WERI-Rb-1 (cell line): ENCODE measurements around the gene TBC1D16.

Experiments used
- DNase-seq: peaks from one replicate; pipeline ENCODE4 v3.0.0-alpha.2; 2020
- H3K27ac ChIP-seq: fragments of 250-450 bp; sonication (Bioruptor Pico); 2 replicates; pipeline ENCODE4 v1.5.1; 2020; ENCODE audit warnings: mild to moderate bottlenecking, moderate library complexity
- H3K27me3 ChIP-seq: fragments of 250-450 bp; sonication (Bioruptor Pico); 2 replicates; pipeline ENCODE4 v1.5.1; 2021; ENCODE audit warnings: mild to moderate bottlenecking, low read depth, moderate library complexity; ENCODE audit not compliant: insufficient read depth, severe bottlenecking
- H3K36me3 ChIP-seq: fragments of 250-450 bp; sonication (Bioruptor Pico); 2 replicates; pipeline ENCODE4 v1.5.1; 2020; ENCODE audit warnings: mild to moderate bottlenecking, moderate library complexity
- H3K4me3 ChIP-seq: 2 replicates; pipeline ENCODE4 v1.5.1; 2011; ENCODE audit warnings: low read depth, mild to moderate bottlenecking, control low read depth, low read length
- H3K9me3 ChIP-seq: fragments of 250-450 bp; sonication (Bioruptor Pico); 2 replicates; pipeline ENCODE4 v1.5.1; 2021; ENCODE audit warnings: mild to moderate bottlenecking, moderate library complexity; ENCODE audit not compliant: severe bottlenecking
- TF ChIP-seq, protein P1 (sequence below): IDR thresholded peaks from 2 replicates; pipeline ENCODE4 v1.5.1; 2011; ENCODE audit warnings: low read depth, mild to moderate bottlenecking, control low read depth, inconsistent platforms, low read length

The TBC1D16 gene

DNA sequence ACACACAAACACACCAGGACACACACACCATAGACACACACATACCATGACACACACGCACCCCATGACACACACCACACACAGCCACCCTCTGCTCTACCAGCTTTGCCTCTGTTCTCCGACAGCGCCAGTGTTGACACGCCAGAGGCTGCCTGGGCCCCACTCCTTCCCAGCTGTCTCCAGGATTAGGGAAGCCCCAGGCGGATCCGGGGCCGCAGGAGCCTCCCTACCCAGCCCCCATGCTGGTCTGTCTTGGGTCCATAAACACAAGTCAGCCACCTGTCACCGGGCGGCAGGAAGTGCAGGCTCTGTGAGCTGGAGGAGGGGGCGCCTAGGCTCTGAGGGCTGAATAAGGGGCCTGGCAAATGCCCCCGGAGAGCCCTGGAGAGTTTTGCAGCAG, 10.5 kb downstream of the TBC1D16 start:
- Histone ChIP-seq H3K4me3 (peak overlapping the region; percentile 30), H3K9me3 (no peaks in the 10 kb centered on the region), H3K27ac (peak overlapping the region; percentile 93), H3K27me3 (no peaks in the 10 kb centered on the region), H3K36me3 (peaks cover 36% of the 10 kb centered on the region)
- peak; percentile 100 for DNase-seq
- TF ChIP-seq, protein P1, sequence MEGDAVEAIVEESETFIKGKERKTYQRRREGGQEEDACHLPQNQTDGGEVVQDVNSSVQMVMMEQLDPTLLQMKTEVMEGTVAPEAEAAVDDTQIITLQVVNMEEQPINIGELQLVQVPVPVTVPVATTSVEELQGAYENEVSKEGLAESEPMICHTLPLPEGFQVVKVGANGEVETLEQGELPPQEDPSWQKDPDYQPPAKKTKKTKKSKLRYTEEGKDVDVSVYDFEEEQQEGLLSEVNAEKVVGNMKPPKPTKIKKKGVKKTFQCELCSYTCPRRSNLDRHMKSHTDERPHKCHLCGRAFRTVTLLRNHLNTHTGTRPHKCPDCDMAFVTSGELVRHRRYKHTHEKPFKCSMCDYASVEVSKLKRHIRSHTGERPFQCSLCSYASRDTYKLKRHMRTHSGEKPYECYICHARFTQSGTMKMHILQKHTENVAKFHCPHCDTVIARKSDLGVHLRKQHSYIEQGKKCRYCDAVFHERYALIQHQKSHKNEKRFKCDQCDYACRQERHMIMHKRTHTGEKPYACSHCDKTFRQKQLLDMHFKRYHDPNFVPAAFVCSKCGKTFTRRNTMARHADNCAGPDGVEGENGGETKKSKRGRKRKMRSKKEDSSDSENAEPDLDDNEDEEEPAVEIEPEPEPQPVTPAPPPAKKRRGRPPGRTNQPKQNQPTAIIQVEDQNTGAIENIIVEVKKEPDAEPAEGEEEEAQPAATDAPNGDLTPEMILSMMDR: 0 out of 2 replicates have a peak, but pooled peaks have one; percentile 19

DNA sequence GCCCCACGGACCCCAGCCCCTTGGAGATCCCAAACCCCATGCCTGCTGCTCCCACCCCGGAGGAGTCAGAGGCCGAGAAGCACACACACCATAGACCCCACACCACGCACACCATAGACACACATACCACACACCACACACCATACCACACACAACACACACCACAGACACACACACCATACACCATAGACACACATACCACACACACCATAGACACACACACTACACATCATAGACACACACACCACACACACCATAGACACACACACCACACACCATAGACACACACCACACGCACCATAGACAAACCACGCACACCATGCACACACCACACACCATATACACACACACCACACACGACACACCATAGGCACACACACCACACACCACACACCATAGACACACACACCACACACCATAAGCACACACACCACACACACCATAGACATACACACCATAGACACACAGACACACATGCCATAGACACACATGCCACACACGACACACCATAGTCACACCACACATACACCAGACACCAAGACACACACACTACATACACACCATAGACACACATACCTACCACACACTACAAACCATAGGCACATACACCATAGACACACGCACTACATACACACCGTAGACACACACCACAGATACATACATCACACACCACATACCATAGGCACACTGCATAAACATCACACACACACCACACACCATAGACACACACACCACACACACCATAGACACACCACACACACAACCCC, 11.3 kb downstream of the TBC1D16 start:
- TF ChIP-seq, protein P1: no peak
- peak overlapping the region; percentile 30 for H3K4me3 ChIP-seq
- DNase-seq: no peak
- H3K36me3 ChIP-seq: peaks cover 33% of the 10 kb centered on the region
- no peaks in the 10 kb centered on the region for H3K9me3 ChIP-seq
- H3K27ac ChIP-seq: peak overlapping the region; percentile 96
- H3K27me3 ChIP-seq: no peaks in the 10 kb centered on the region

DNA sequence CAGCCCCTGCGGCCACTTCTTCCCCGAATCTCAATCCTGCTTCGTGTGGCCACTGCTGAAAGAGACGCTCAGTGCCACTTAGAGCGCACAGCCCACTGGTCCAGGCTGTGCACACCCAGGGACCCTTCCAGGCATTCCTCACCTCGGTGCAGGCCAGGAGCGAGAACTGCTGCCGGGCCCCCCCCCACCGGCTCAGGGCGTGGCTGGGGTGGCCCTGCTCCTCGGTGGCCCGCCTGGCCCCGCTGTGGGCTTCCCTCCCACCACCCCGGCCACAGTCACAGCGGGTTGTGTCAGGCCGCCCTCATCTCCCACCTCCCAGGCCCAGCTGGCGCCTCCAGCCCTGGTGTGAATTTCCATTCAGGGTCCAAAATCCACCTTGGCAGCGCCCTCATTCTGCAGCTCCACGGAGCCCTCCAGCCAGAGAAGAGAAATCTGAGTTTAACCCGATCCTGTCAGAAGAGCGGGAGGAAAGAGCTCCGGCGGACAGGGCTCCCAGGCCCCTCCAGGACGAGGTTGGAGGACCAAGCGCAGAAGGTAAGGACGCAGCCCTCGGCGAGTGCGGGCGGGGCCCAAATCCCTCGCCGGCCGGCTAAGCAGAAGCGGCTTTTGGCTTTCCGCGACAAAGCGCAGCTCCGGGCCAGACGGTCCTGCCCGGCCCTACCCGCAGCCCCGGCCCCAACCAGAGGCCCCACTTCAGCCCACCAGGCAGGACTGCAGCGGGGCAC, 12.0 kb downstream of the TBC1D16 start:
- TF ChIP-seq, protein P1: no peak
- H3K36me3 ChIP-seq: peaks cover 31% of the 10 kb centered on the region
- peak; percentile 94 for DNase-seq
- H3K9me3 ChIP-seq: no peaks in the 10 kb centered on the region
- H3K27me3 ChIP-seq: no peaks in the 10 kb centered on the region
- peak overlapping the region; percentile 9 for H3K4me3 ChIP-seq
- H3K27ac ChIP-seq: peak overlapping the region; percentile 96

DNA sequence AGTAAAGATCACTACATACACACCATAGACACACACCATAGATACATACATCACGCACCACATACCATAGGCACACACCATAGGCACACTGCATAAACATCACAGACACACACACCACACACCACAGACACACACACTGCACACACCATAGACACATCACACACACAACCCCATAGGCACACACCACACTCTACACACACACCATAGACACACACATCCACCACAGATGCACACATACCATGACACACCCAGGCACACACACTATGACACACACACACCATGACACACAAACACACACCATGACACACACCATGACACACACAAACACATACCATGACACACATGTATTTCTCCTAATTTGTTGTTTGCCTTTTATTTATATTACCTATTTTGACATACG, 14.1 kb downstream of the TBC1D16 start:
- H3K36me3 ChIP-seq: peaks cover 26% of the 10 kb centered on the region
- H3K27ac ChIP-seq: no peak overlapping the region
- TF ChIP-seq, protein P1: no peak
- DNase-seq: no peak
- no peak overlapping the region for H3K4me3 ChIP-seq
- no peaks in the 10 kb centered on the region for H3K9me3 ChIP-seq
- H3K27me3 ChIP-seq: no peaks in the 10 kb centered on the region

DNA sequence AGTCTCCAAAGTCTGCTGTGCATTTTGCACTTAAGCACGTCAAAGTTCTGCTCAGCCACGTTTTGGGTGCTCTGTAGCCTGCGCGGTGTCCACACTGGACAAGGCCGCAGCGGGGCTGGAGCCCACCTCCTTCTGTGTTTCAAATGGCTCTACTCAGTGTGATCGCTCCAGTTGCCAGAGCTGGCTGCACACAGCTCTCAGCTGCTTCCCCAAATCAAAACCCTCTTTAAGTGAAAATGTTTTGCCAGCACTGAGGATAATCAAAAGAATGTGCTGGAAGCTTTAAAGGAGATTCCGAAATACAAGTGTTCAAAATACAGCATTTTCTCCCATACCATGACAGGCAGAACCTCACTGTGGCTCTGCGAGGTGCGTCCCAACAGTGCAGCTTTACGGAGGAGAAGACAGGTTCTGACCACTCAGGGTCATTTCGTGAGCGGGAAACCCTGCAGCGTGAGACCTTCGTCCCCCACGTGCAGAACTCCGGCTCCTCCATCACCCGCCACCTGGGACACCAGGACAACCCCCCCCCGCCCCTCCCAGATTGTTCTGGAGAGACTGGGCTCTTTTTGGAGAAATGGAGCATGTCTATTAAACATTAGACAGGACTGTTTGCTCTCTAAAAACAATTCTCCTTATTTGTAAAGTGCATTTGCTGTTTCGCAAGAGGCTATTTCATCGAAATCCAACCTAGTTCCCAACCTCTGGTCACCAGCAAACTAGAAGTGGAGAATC, 16.6 kb downstream of the TBC1D16 start:
- Histone ChIP-seq H3K27me3 (no peaks in the 10 kb centered on the region), H3K36me3 (peaks cover 32% of the 10 kb centered on the region), H3K9me3 (no peaks in the 10 kb centered on the region), H3K27ac (no peak overlapping the region; the same call in 1 of the 2 replicates), H3K4me3 (no peak overlapping the region)
- TF ChIP-seq, protein P1: no peak
- no peak for DNase-seq
